WTC11 (cell line): Measurements from ENCODE around the gene TSPAN6. TPM values are rescaled to one million over a fixed set of nuclear protein-coding genes. Genes with fewer than 3 reads are reported as not detected.
A peak's percentile ranks its signal among the peaks of the same experiment; 100 is the strongest.

Experiments used
- ATAC-seq: fragments of 200-7000 bp; cut with Tn5 transposase; 2 replicates; pipeline ENCODE4 v1.10.0; 2021; ENCODE audit warnings: mild to moderate bottlenecking, moderate library complexity
- CTCF ChIA-PET: fragments of 300-600 bp; sonication (Branson Sonifier 250); formaldehyde crosslinking; loops from one replicate; lab custom pipeline; 2021; ENCODE audit warnings: antibody characterized with exemption; lab: Charles Lee
- POLR2A ChIA-PET: fragments of 350-600 bp; sonication (Branson Sonifier 250); formaldehyde crosslinking; loops from one replicate; lab custom pipeline; 2021; ENCODE audit warnings: antibody characterized with exemption; lab: Charles Lee
- DNase-seq: peaks from one replicate; pipeline ENCODE4 v3.0.0; 2021; ENCODE audit warnings: low spot score
- H3K27ac Mint-ChIP-seq: 2 replicates; pipeline ENCODE4 v1.8.0; 2021; ENCODE audit warnings: mixed read lengths
- H3K27me3 Mint-ChIP-seq: 2 replicates; pipeline ENCODE4 v1.8.0; 2021; ENCODE audit warnings: low read depth, mild to moderate bottlenecking, moderate library complexity, mixed read lengths
- H3K36me3 Mint-ChIP-seq: 2 replicates; pipeline ENCODE4 v1.8.0; 2021; ENCODE audit warnings: mixed read lengths
- H3K4me1 Mint-ChIP-seq: 2 replicates; pipeline ENCODE4 v1.8.0; 2022; ENCODE audit warnings: mixed read lengths
- H3K4me3 Mint-ChIP-seq: 2 replicates; pipeline ENCODE4 v1.8.0; 2021; ENCODE audit warnings: mild to moderate bottlenecking, moderate library complexity, mixed read lengths
- H3K9me3 Mint-ChIP-seq: 2 replicates; pipeline ENCODE4 v1.8.0; 2021; ENCODE audit warnings: mixed read lengths
- E2F1 ChIP-seq: sonication (generic); formaldehyde crosslinking; IDR thresholded peaks from 2 replicates; pipeline ENCODE4 v1.8.0; 2022; ENCODE audit warnings: mild to moderate bottlenecking, missing genetic modification reagents
- E2F5 ChIP-seq: sonication (generic); formaldehyde crosslinking; IDR thresholded peaks from 2 replicates; pipeline ENCODE4 v1.8.1; 2022; ENCODE audit warnings: mild to moderate bottlenecking, moderate library complexity, missing genetic modification reagents
- ELF4 ChIP-seq: sonication (generic); formaldehyde crosslinking; IDR thresholded peaks from 2 replicates; pipeline ENCODE4 v1.8.1; 2022; ENCODE audit warnings: low read depth, mild to moderate bottlenecking, moderate library complexity, missing genetic modification reagents
- ESRRA ChIP-seq: sonication (generic); formaldehyde crosslinking; IDR thresholded peaks from 2 replicates; pipeline ENCODE4 v1.8.1; 2022; ENCODE audit warnings: mild to moderate bottlenecking, missing genetic modification reagents, borderline replicate concordance
- FOXJ3 ChIP-seq: sonication (generic); formaldehyde crosslinking; IDR thresholded peaks from 2 replicates; pipeline ENCODE4 v1.9.0; 2021; ENCODE audit warnings: missing genetic modification reagents, mild to moderate bottlenecking, borderline replicate concordance
- FOXP1 ChIP-seq: sonication (generic); formaldehyde crosslinking; IDR thresholded peaks from 2 replicates; pipeline ENCODE4 v1.8.0; 2022; ENCODE audit warnings: missing genetic modification reagents, mild to moderate bottlenecking, moderate library complexity, borderline replicate concordance
- GTF2I ChIP-seq: fragments of 250-450 bp; sonication (Bioruptor Pico); conservative IDR thresholded peaks from 2 replicates; pipeline ENCODE4 v1.4.0; 2021; ENCODE audit warnings: mild to moderate bottlenecking
- IRF1 ChIP-seq: sonication (generic); formaldehyde crosslinking; IDR thresholded peaks from 2 replicates; pipeline ENCODE4 v1.8.0; 2023; ENCODE audit warnings: missing genetic modification reagents
- JUN ChIP-seq: sonication (generic); formaldehyde crosslinking; IDR thresholded peaks from 2 replicates; pipeline ENCODE4 v1.8.0; 2023; ENCODE audit warnings: mild to moderate bottlenecking, missing genetic modification reagents
- PRDM15 ChIP-seq: sonication (generic); formaldehyde crosslinking; IDR thresholded peaks from 2 replicates; pipeline ENCODE4 v1.8.0; 2022; ENCODE audit warnings: missing genetic modification reagents
- TCF7 ChIP-seq: sonication (generic); formaldehyde crosslinking; IDR thresholded peaks from 2 replicates; pipeline ENCODE4 v1.8.0; 2022; ENCODE audit warnings: mild to moderate bottlenecking, low read depth, missing genetic modification reagents, moderate library complexity
- ZNF138 ChIP-seq: sonication (generic); formaldehyde crosslinking; conservative IDR thresholded peaks from 2 replicates; pipeline ENCODE4 v1.8.1; 2022; ENCODE audit warnings: mild to moderate bottlenecking, moderate library complexity, missing genetic modification reagents
- ZNF532 ChIP-seq: fragments of 250-450 bp; sonication (Bioruptor Pico); IDR thresholded peaks from 2 replicates; pipeline ENCODE4 v1.9.0; 2021; ENCODE audit warnings: mild to moderate bottlenecking, borderline replicate concordance
- total RNA-seq: library from RNA; stranded (reverse); gene quantifications from 3 replicates; pipeline ENCODE4 v1.2.3, GENCODE V29; 2021

Gene TSPAN6
- total RNA-seq, 1 experiment from 2014 or later, result 47.0 TPM

GRCh38 chrX:100635989-100636320 is 651 bp downstream of the TSPAN6 start:
- H3K27me3 Mint-ChIP-seq, result no peaks in the 10 kb centered on the region
- DNase-seq (no peak), ATAC-seq (peak; percentile 27; the same call in 1 of the 2 replicates)
- CTCF ChIA-PET, result interaction anchor here (0.8 to 3.0 kb wide), 11 partner anchors 9 to 240 kb away, joined by 3 to 19 read pairs (median 4); no protein-coding TSS in a partner anchor
- POLR2A ChIA-PET, result no interaction called here
- no peaks in the 10 kb centered on the region for H3K9me3 Mint-ChIP-seq
- peaks cover 18% of the 10 kb centered on the region for H3K36me3 Mint-ChIP-seq
- TF ChIP-seq E2F5 (CRISPR knock-in tag) (no peak), IRF1 (no peak), FOXJ3 (CRISPR knock-in tag) (no peak), E2F1 (no peak), GTF2I (no peak), TCF7 (CRISPR knock-in tag) (no peak), FOXP1 (no peak), ZNF138 (CRISPR knock-in tag) (no peak), ESRRA (CRISPR knock-in tag) (no peak), ZNF532 (no peak)
- peak overlapping the region; percentile 99 for H3K27ac Mint-ChIP-seq
- peak overlapping the region; percentile 97 for H3K4me3 Mint-ChIP-seq
- peaks cover 23% of the 10 kb centered on the region for H3K4me1 Mint-ChIP-seq

GRCh38 chrX:100635040-100635439 is 1.6 kb downstream of the TSPAN6 start:
- TF ChIP-seq ZNF138 (CRISPR knock-in tag) (no peak), ELF4 (CRISPR knock-in tag) (no peak), JUN (CRISPR knock-in tag) (no peak), PRDM15 (CRISPR knock-in tag) (no peak)
- H3K36me3 Mint-ChIP-seq, result peaks cover 27% of the 10 kb centered on the region
- CTCF ChIA-PET, result interaction anchor here (3.0 kb wide), 1 partner anchor 20 kb away, joined by 19 read pairs; no protein-coding TSS in a partner anchor
- POLR2A ChIA-PET, result interaction anchor here (0.5 kb wide), 1 partner anchor 20 kb away, joined by 3 read pairs; no protein-coding TSS in a partner anchor
- ATAC-seq (no peak), DNase-seq (no peak)
- H3K27me3 Mint-ChIP-seq, result no peaks in the 10 kb centered on the region
- peak overlapping the region; percentile 97 for H3K4me3 Mint-ChIP-seq
- H3K27ac Mint-ChIP-seq, result no peak overlapping the region
- peaks cover 23% of the 10 kb centered on the region for H3K4me1 Mint-ChIP-seq
- no peaks in the 10 kb centered on the region for H3K9me3 Mint-ChIP-seq
